ENCODE results near the gene RSF1. TPM values are rescaled to one million over a fixed set of nuclear protein-coding genes. Genes with fewer than 3 reads are reported as not detected.
"Not testable (repeated sequence)": the region's sequence is repeated elsewhere in the genome, so short reads cannot be mapped to it uniquely, and the experiment has no call there.

RSF1 gene
- total RNA-seq, 1 donor from 2014 or later = 43.2 TPM

GRCh38 chr11:77669848-77670511, 150.5 kb downstream of the RSF1 start:
- DNase-seq = no peak

DNA sequence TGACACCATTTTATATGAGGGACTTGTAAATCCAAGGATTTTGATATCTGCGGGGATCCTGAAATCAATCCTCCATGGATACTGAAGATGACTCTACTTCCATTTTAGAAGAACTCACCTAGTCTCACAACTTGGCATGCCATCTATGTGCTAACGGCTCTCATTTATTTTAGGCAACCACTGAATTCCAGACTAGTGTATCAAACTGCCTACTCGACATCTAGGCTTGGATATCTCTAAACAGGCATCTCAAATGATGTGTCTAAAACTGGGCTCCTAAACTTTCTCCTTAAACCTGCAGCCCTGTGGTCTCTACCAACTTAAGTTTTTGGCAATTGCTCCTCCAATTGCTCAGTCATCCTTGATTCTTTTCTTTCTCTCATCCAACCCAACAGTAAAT, 151.8 kb downstream of the RSF1 start:
- DNase-seq = no peak

DNA sequence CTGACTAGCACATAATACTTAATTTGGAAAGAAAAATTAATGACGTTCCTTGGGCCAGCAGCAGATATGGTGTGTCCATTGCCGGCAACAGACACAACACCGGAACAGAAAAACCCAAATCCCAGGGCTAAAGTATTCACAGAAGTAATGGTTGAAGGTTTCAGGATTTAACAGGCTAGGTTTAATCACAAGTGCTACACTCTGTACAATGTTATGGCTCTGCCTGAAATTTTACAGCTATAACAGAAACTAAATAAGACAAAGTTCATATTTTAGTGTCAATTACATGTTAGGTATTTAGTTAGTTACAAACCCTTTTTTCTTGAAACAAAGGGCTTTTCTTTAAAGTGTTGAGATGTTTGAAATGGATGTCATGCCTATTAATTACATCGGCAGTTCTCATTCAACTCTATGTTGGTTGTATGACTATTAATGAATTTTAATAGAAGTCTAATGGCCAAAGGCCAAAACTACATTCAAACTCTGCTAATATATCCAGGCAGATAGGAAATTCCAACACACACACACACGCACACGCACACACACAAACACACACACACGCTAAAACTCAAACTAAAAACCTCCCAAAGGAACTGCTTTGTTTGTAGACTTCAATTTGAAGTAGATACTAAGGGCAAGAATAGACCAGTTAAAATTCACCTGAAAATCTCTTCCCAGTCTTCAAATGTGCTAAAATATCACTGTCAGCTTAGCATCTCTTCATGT, 155.1 kb downstream of the RSF1 start:
- DNase-seq = peak; percentile 57

- no peak for DNase-seq
Observed at GRCh38 chr11:77661670-77662069, 158.9 kb downstream of the RSF1 start.

DNA sequence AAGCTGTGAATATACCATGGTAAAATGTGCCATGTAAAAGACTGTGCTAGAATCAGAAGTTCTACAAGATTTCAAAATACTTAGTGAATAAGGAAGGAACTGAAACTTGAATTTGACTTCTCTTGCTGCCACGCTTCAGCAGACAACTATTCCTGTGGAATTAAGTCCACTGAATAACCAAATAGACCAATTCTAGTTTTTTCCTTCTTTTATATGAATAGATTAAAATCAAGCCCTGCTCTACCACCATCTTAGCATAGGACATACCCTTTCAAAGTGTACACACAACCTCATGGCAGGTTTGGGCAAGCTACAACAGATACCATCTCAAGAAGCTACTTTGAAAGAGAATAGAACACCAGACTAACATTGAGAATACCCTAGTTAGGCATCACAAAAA, 159.6 kb downstream of the RSF1 start:
- DNase-seq = no peak

DNA sequence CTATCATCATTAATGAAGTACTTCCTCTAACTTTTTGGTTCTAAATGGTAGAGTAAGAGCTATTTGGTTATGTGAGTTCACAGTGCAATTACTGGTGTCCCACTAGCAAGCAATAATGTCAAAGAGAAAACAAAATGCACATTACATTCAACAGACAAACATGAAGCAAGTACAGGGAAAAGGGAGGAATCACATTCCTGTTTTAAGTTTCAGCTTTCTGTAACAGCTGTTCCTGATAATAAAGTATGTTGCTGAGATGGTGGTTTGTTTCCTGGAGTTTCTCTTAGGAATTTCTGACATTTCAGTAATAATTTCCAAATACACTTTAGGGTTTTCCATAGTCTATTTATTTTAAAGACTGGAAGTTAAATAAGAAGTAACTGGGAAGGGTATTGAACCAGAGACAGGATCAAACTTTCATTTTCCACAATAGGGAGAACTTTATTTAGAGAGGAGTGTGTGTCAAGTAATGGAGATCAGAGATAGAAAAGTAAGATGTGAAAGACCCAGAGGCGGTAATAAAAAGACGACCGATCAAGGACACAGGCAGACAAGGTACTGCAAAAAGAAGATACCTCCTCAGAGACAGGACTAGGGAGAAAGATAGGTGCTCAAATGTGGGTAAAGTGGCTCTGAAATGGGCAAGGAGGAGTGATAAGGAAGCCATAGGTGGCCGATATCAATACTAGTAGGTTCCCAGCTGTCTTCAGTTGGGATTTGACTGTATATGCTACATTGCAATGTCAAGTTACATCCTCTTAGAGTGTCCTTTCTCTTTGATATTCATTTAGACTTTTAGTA, 162.1 kb downstream of the RSF1 start:
- no peak for DNase-seq

DNA sequence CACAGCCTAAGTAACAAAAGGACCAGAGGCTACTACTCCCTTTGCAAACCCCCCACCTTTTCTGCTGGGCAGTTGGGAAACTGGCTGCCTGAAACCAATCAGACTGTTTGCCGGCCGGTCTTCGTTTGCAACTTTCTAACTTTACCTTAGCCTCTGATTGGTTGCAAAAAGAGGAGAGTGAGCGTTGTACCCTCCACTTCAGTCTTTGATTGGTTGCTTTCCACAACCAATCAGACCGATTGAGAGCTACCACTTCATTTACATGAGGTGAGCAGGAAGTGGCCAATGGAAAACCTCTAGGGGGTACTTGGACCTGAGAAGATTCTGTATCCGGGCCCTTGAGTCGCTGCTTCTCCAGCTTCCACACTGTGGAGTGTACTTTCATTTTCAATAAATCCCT, 164.2 kb downstream of the RSF1 start:
- no peak for DNase-seq

DNA sequence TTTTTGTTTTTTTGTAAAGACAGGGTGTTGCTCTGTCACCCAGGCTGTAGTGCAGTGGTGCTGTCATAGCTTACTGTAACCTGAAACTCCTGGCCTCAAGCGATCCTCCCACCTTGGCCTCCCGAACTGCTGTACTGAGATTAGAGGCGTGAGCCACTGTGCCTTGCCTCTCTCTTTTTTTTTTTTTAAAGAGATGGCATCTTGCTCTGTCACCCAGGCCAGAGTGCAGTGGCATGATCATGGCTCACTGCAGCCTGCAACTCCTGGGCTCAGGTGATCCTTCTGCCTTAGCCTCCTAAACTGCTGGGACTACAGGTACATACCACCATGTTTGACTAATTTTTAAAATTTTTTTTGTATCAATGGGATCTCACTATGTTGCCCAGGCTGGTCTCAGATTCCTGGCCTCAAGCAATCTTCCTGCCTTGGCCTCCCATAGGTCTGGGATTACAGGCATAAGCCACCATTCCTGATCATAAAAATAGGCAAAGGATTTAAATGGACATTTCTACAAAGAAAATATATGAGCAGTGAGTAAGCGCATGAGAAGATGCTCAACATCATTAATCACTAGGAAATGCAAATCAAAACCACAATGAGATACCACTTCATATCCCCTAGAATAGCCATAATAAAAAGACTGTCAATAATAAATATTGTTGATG, 165.6 kb downstream of the RSF1 start:
- DNase-seq = no peak

DNA sequence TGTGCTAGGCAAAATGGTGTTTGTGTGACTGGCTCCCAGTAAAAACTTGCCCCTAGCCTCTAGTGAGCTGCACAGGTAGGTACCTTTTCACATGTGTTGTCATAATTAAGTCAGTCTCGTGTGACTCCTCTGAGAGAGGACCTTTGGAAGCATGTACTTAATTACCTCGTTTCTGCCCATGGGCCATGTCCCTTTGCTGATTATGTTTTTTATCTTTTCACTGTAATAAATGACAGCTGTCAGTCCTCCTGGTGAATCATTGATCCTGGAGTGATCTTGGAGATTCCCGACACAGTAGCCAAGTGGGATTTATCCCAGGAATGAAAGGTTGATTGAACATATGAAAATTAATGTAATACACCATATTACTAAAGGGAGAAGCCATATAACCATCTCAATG, 170.4 kb downstream of the RSF1 start:
- DNase-seq = no peak

DNA sequence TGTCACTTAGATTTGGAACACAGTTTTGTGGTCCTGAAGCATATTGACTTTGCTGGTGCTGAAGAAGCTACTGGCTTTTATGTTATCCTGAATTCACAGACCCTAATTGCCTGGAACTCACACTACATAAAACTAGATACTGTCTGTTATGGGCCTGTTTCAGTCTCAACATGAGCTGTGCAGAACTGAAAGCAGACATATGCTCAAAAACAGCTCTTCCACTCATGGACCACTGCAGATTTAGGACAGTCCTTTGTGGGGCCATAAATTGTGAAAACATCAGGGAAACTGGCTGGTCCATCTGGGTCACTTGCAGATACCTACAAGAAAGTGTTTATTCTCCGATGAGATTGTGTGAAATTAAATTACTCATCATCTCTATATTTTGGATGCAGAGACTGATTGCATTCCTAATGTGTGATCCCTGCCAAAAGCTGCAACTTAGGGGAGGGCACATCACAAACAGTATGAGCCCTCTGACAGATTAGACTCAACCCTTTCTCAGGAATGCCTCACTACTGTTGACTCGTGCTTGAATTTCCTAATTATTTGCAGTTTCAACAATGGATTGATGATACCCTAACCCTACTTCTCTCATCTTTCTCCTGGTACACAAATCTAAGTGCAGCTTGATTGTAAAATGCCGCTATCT, 172.7 kb downstream of the RSF1 start:
- DNase-seq = no peak

DNA sequence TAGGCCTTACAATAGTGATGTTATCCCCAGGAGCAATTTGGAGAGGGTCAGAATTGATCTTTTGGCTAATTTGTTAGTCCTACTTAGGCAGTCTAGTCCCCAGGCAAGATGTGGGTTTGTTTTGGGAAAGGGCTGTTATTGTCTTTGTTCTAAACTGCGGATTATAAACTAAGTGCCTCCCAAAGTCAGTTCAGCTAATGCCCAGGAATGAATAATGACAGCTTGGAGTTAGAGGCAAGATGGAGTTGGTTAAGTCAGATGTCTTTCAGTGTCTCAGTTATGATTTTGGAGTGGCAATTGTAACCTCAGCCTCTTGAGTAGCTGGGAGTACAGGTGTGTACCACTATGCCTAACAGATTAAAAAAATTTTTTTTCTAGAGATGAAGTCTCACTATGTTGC, 175.6 kb downstream of the RSF1 start:
- DNase-seq = no peak

DNA sequence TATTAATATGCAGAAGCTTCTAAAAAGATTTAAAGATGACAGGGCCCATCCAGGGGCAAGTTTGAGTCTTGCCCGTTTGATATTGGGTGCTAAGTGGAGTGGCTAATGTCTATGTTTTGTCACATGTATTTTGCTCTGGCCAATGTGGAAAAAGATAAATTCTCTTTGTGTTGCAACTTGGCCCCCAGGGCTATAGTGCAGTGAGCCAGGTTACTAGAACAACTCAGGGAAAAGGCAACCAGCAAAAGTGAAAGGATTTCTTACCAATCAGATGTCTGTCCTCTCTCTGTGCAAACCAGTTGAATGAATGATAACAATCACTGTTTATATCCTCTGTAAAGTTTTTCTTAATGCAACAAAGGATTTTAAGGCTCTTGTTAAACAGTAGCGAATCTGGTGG, 178.3 kb downstream of the RSF1 start:
- DNase-seq = no peak

- DNase-seq = peak; percentile 90
Observed at GRCh38 chr11:77637345-77638165, 183.0 kb downstream of the RSF1 start, which contains the start of gene CLNS1A. Gene CLNS1A (minus strand): TSS chr11:77637794. CDS start chr11:77637714, 80 bp downstream.

- peak; percentile 5 for DNase-seq
Observed at GRCh38 chr11:77636731-77637344, 183.7 kb downstream of the RSF1 start.

DNA sequence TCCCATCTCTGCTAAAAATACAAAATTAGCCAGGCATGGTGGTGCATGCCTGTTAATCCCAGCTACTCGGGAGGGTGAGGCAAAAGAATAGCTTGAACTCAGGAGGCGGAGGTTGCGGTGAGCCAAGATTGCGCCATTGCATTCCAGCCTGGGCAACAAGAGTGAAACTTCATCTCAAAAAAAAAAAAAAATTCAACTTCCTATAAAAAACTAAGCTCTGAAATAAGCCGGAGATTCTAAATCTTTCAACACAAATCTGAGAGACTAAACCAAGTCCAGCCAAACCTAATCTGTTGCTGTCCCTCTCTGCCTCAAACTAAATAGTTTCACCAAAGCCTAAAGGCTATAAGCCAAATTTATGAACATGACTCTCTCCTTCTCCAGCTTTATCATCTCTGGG, 186.6 kb downstream of the RSF1 start:
- DNase-seq = not testable (repeated sequence)

- no peak for DNase-seq
Observed at GRCh38 chr11:77630157-77630710, 190.3 kb downstream of the RSF1 start.

DNA sequence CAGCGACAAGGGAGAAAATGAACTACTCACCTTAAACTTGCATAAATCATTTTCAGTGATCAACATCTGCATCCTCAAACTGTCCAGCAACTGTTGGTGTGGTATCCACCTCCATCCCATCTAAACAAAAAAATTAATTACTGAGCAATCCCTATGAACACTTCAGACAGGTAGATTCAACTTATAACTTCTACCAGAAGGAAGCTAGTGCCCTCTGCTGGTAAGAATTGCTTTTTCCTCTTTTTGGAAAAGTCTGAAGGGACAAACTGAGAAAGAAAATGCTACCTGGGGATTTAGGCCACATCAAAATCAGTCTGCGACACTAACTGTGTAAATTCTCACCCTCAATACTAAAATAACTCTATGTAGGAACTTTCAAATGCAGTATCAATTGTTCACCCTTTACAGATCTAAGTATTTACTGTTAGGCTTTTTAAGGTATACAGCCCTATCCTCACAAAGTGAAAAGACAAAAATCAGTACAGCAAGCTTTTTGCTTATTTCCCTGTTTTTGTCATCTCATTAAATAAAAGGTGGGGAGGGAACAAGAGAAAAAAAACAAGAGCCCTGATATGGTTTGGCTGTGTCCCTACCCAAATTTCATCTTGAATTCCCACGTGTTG, 200.8 kb downstream of the RSF1 start:
- peak; percentile 72 for DNase-seq

DNA sequence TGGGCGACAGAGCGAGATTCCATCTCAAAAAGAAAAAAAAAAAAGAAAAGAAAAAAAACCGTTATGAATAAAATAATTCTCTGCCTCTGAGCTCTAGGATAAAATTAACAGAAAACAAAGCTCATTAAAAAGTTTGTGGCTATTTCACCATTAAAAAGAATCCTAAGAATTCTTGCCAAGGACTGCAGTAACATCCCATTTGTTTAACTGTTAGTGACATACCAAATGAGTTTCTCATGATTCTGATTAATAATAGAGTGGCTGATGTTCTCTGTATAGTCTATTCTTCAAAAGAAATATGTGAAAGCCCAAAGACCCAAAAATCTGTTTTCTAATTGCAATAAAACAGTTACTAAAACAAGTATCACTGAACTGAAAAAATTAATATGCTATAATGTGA, 202.6 kb downstream of the RSF1 start:
- DNase-seq = no peak

GRCh38 chr11:77611921-77612320, 208.6 kb downstream of the RSF1 start:
- no peak for DNase-seq
